Loucy (cell line): Measurements from ENCODE around the gene ADCY2.
A peak's percentile ranks its signal among the peaks of the same experiment; 100 is the strongest.

Source experiments
- H2AFZ ChIP-seq: fragments of 200-600 bp; sonication (generic); 2 replicates; pipeline ENCODE4 v1.6.0; 2016; ENCODE audit warnings: antibody characterized with exemption, mild to moderate bottlenecking, low read length, moderate library complexity
- H3F3A ChIP-seq: fragments of 200-600 bp; 2 replicates; pipeline ENCODE4 v1.6.0; 2016; ENCODE audit warnings: antibody characterized with exemption, low read depth, mild to moderate bottlenecking
- H3K27me3 ChIP-seq: fragments of 200-600 bp; sonication (generic); 2 replicates; pipeline ENCODE4 v1.6.1; 2014; ENCODE audit warnings: low read length, mild to moderate bottlenecking; ENCODE audit not compliant: insufficient read depth, poor library complexity, severe bottlenecking
- H3K36me3 ChIP-seq: fragments of 200-600 bp; sonication (generic); 2 replicates; pipeline ENCODE4 v1.6.1; 2016; ENCODE audit warnings: low read length; ENCODE audit not compliant: insufficient read depth
- H3K4me1 ChIP-seq: fragments of 200-600 bp; sonication (generic); 2 replicates; pipeline ENCODE4 v1.5.1; 2014; ENCODE audit warnings: low read length, mild to moderate bottlenecking; ENCODE audit not compliant: insufficient read depth, poor library complexity, severe bottlenecking
- H3K4me2 ChIP-seq: fragments of 200-600 bp; sonication (generic); 2 replicates; pipeline ENCODE4 v1.6.0; 2014; ENCODE audit warnings: antibody characterized with exemption, low read length, low read depth, mild to moderate bottlenecking; ENCODE audit not compliant: poor library complexity, severe bottlenecking
- H3K4me3 ChIP-seq: fragments of 200-600 bp; sonication (generic); 2 replicates; pipeline ENCODE4 v1.5.1; 2014; ENCODE audit warnings: low read length, mild to moderate bottlenecking, mixed read lengths; ENCODE audit not compliant: poor library complexity, severe bottlenecking
- H3K79me2 ChIP-seq: fragments of 200-600 bp; sonication (generic); 2 replicates; pipeline ENCODE4 v1.6.1; 2014; ENCODE audit warnings: low read length; ENCODE audit not compliant: insufficient read depth
- H3K9ac ChIP-seq: fragments of 200-600 bp; sonication (generic); 2 replicates; pipeline ENCODE4 v1.6.0; 2014; ENCODE audit warnings: mild to moderate bottlenecking, low read depth, low read length, moderate library complexity; ENCODE audit not compliant: poor library complexity, severe bottlenecking
- H3K9me2 ChIP-seq: fragments of 200-600 bp; sonication (generic); replicated peaks from 2 replicates; pipeline ENCODE4 v1.6.1; 2016; ENCODE audit warnings: low read depth, low read length, mixed read lengths
- H3K9me3 ChIP-seq: fragments of 200-600 bp; sonication (generic); 2 replicates; pipeline ENCODE4 v1.6.1; 2014; ENCODE audit warnings: mild to moderate bottlenecking, antibody characterized with exemption, low read length, low read depth; ENCODE audit not compliant: insufficient read depth
- H4K20me1 ChIP-seq: fragments of 200-600 bp; sonication (generic); 2 replicates; pipeline ENCODE4 v1.6.0; 2014; ENCODE audit warnings: antibody characterized with exemption, low read length, mild to moderate bottlenecking; ENCODE audit not compliant: insufficient read depth, poor library complexity, severe bottlenecking
- CTCF ChIP-seq: fragments of 200-600 bp; sonication (generic); conservative IDR thresholded peaks from 2 replicates; pipeline ENCODE4 v1.5.1; 2014; ENCODE audit warnings: mild to moderate bottlenecking, antibody characterized with exemption, low read length
- EZH2phosphoT487 ChIP-seq: fragments of 200-600 bp; IDR thresholded peaks from 2 replicates; pipeline ENCODE4 v1.6.1; 2018; ENCODE audit warnings: antibody characterized with exemption, mild to moderate bottlenecking, moderate library complexity, borderline replicate concordance

The ADCY2 gene

GRCh38 chr5:7848296-7848695 is 452.4 kb downstream of the ADCY2 start:
- Histone ChIP-seq H3K27me3 (no peaks in the 10 kb centered on the region), H3K9me2 (no peaks in the 10 kb centered on the region), H2AFZ (no peak overlapping the region), H3K36me3 (no peaks in the 10 kb centered on the region), H3K9me3 (no peaks in the 10 kb centered on the region), H3K4me3 (no peak overlapping the region), H3K4me1 (peaks cover 11% of the 10 kb centered on the region), H3K9ac (no peak overlapping the region), H3K79me2 (no peaks in the 10 kb centered on the region), H3F3A (no peaks in the 10 kb centered on the region), H3K4me2 (no peak overlapping the region), H4K20me1 (no peaks in the 10 kb centered on the region)
- no peak for TF ChIP-seq EZH2phosphoT487
- no peak for TF ChIP-seq CTCF

- Histone ChIP-seq H3K36me3 (no peaks in the 10 kb centered on the region), H3K4me2 (no peak overlapping the region), H3F3A (no peaks in the 10 kb centered on the region), H3K4me3 (no peak overlapping the region), H3K4me1 (peaks cover 11% of the 10 kb centered on the region), H2AFZ (no peak overlapping the region), H3K27me3 (no peaks in the 10 kb centered on the region), H3K79me2 (no peaks in the 10 kb centered on the region), H3K9ac (no peak overlapping the region), H4K20me1 (no peaks in the 10 kb centered on the region), H3K9me3 (no peaks in the 10 kb centered on the region), H3K9me2 (no peaks in the 10 kb centered on the region)
- TF ChIP-seq CTCF (no peak), EZH2phosphoT487 (no peak)
These were observed 453.9 kb downstream of the ADCY2 start for GRCh38 chr5:7849681-7850394.

- 0 out of 2 replicates have a peak within 1 kb of the TSS, but pooled peaks have one; percentile 25 for H2AFZ ChIP-seq
- H3K79me2 ChIP-seq: no peaks in the 10 kb centered on the region
These were observed 454.7 kb downstream of the ADCY2 start, which contains the start of gene CFAP90 for GRCh38 chr5:7850395-7851239. Gene CFAP90 (minus strand): TSS chr5:7851133. CDS start chr5:7851021, 112 bp downstream.

More at GRCh38 chr5:7850395-7851239, 454.7 kb downstream of the ADCY2 start, which contains the start of gene CFAP90:
- Histone ChIP-seq H3K9me3 (no peaks in the 10 kb centered on the region), H3K36me3 (no peaks in the 10 kb centered on the region), H3K9me2 (no peaks in the 10 kb centered on the region), H3F3A (no peaks in the 10 kb centered on the region), H3K9ac (no peak within 1 kb of the TSS), H3K4me2 (no peak within 1 kb of the TSS), H4K20me1 (no peaks in the 10 kb centered on the region), H3K4me1 (peaks cover 11% of the 10 kb centered on the region), H3K4me3 (no peak within 1 kb of the TSS), H3K27me3 (no peaks in the 10 kb centered on the region)
- TF ChIP-seq CTCF (no peak), EZH2phosphoT487 (no peak)
